ENCODE measurements around the gene SBNO2.

The SBNO2 gene

DNA sequence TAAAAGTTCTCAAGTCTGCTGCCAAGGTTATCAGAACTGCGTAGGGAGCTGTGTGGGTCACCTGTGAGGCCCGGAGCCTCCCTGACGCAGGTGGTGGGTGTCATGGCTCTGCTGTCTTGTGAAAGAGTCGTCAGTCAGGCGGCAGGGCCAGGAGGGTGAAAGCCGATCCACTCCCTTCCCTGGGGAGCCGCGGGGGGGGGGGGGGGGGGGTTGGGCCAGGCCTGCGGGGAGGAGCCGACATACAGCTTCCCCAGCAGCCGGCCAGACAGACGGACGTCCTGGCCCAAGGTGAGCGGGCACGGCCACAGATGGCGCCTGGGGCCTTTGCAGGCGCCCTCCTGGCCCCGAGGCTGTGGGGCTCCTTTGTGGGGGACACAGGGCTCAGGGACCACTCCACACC lies 12.4 kb downstream of the SBNO2 start:
- Histone ChIP-seq H4K20me1 (ENCODE audit: insufficient read depth) (no peaks in the 10 kb centered on the region), H3K4me2 (no peak overlapping the region), H3K27me3 (ENCODE audit: insufficient read depth, low read depth) (no peaks in the 10 kb centered on the region), H3K9ac (no peak overlapping the region), H3K36me3 (ENCODE audit: insufficient read depth) (no peaks in the 10 kb centered on the region), H3K4me3 (IDR thresholded peaks at IDR 0.05; ENCODE audit: insufficient read depth, low read depth, low read length) (no peak overlapping the region), H2AFZ (ENCODE audit: low read depth) (no peak overlapping the region), H3K27ac (no peak overlapping the region), H3K79me2 (ENCODE audit: insufficient read depth, low read depth) (no peaks in the 10 kb centered on the region), H3K4me1 (ENCODE audit: low read depth, poor library complexity, severe bottlenecking) (no peaks in the 10 kb centered on the region)
- TF ChIP-seq, protein P1, sequence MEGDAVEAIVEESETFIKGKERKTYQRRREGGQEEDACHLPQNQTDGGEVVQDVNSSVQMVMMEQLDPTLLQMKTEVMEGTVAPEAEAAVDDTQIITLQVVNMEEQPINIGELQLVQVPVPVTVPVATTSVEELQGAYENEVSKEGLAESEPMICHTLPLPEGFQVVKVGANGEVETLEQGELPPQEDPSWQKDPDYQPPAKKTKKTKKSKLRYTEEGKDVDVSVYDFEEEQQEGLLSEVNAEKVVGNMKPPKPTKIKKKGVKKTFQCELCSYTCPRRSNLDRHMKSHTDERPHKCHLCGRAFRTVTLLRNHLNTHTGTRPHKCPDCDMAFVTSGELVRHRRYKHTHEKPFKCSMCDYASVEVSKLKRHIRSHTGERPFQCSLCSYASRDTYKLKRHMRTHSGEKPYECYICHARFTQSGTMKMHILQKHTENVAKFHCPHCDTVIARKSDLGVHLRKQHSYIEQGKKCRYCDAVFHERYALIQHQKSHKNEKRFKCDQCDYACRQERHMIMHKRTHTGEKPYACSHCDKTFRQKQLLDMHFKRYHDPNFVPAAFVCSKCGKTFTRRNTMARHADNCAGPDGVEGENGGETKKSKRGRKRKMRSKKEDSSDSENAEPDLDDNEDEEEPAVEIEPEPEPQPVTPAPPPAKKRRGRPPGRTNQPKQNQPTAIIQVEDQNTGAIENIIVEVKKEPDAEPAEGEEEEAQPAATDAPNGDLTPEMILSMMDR (conservative IDR thresholded peaks at IDR 0.05; ENCODE audit: low read depth, low read length) = no peak

DNA sequence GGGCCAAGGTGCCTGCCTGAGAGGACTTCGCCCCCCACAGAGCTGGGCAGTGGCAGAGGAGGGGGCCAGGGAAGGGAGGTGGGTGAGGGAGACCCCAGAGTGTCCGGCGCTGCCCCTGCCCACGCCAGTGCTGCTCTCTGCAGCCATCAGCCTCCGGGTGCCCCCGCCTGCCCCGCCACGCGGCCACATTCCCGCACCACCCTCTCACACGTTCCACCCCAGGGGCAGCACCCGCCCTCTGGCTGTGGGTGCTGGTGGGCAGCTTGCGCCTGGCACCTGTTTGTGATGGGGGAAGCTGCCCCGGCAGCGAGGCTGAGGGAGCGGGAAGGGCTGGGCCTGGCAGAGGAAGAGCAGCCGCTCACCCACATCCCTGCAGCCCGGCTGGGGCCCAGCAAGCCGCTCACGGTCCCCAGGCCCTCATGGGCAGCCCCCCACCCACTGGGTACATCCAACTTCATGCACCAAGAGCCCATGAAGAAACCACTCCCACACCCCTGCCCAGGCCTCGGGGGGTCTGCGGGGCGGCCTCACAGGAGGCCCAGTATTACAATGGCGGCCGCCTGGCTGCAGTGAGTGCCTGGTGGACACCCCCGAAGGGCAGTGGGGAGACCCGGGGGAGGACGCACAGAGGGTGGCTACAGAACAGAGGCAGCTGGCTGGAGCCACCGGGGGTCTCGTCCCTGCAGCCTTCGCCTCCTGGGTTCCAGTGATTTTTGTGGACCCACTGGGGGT lies 14.0 kb downstream of the SBNO2 start:
- no peak overlapping the region for H2AFZ ChIP-seq (ENCODE audit: low read depth)
- TF ChIP-seq, protein P1 (conservative IDR thresholded peaks at IDR 0.05; ENCODE audit: low read depth, low read length) = no peak
- no peaks in the 10 kb centered on the region for H3K27me3 ChIP-seq (ENCODE audit: insufficient read depth, low read depth)
- H3K79me2 ChIP-seq (ENCODE audit: insufficient read depth, low read depth) = no peaks in the 10 kb centered on the region
- no peak overlapping the region for H3K27ac ChIP-seq
- no peaks in the 10 kb centered on the region for H3K36me3 ChIP-seq (ENCODE audit: insufficient read depth)
- no peak overlapping the region for H3K4me3 ChIP-seq (IDR thresholded peaks at IDR 0.05; ENCODE audit: insufficient read depth, low read depth, low read length)
- H3K4me2 ChIP-seq = no peak overlapping the region
- no peaks in the 10 kb centered on the region for H4K20me1 ChIP-seq (ENCODE audit: insufficient read depth)
- H3K4me1 ChIP-seq (ENCODE audit: low read depth, poor library complexity, severe bottlenecking) = no peaks in the 10 kb centered on the region
- no peak overlapping the region for H3K9ac ChIP-seq

DNA sequence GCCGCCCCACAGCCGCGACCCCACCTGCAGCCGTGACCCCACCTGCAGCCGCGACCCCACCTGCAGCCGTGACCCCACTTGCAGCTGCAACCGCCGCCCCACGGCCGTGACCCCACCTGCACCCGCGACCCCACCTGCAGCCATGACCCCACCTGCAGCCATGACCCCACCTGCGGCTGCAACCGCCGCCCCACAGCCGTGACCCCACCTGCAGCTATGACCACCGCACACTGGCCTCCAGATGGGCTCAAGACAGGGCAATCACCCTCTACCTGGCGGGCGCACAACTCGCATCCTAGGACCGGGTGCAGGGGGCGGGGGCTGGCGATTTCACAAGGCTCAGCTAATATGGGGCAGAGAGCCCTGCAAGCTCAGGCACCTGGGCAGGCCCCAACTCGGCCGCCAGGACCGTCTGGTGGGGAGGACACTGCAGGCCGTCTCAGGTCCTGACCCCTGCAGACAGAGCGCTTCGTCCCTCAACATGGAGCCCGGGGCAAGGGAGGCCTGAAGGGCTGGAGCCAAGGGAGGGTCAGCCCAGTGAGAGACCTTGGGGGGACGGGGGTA lies 15.1 kb downstream of the SBNO2 start:
- Histone ChIP-seq H3K4me3 (IDR thresholded peaks at IDR 0.05; ENCODE audit: insufficient read depth, low read depth, low read length) (no peak overlapping the region), H2AFZ (ENCODE audit: low read depth) (no peak overlapping the region), H3K27me3 (ENCODE audit: insufficient read depth, low read depth) (no peaks in the 10 kb centered on the region), H3K4me2 (no peak overlapping the region), H3K9ac (no peak overlapping the region), H3K4me1 (ENCODE audit: low read depth, poor library complexity, severe bottlenecking) (no peaks in the 10 kb centered on the region), H4K20me1 (ENCODE audit: insufficient read depth) (no peaks in the 10 kb centered on the region), H3K27ac (no peak overlapping the region), H3K79me2 (ENCODE audit: insufficient read depth, low read depth) (no peaks in the 10 kb centered on the region), H3K36me3 (ENCODE audit: insufficient read depth) (no peaks in the 10 kb centered on the region)
- TF ChIP-seq, protein P1 (conservative IDR thresholded peaks at IDR 0.05; ENCODE audit: low read depth, low read length) = no peak

DNA sequence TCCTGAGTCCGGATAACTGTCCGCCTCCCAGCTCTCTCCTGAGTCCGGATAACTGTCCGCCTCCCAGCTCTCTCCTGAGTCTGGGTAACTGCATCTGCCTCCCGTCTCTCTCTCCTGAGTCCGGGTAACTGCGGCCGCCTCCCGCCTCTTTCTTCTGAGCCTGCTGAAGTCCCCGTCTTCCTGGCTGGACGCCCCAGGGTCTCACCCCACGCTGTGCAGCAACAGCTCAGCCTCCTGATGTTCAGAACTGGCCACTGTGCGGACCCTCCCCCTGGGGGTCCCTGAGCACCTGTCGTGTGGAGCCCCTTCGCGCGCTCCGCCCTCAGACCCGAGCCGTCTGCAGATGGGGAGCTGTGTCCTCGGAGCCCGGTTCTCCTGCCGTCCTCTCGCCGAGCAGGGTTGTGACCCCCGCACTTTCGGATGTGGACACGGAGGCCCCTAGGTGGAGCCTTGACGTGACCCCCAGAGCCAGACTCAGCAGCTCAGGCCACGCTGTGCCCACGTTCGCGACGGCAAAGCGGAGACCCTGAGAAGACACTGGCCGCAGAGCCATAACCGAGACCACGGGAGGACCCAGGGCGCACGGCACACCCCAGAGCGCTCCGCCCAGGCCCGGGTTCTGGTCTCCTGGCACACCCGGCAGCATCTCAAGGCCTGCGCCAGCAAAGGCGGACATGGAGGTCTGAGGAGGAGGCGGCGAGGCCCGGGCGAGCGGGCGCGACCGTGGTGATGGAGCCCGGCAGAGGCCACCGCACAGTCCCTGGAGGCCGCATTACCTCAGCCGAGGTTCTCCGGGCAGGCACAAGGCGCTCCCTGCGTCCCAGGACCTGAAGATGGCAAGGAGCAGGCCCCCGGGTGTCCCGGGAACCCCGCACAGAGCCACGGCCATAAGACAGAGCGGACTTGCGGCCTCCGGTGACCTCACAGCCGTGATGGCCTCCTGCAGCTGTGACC lies 15.9 kb downstream of the SBNO2 start:
- no peak overlapping the region for H3K4me3 ChIP-seq (IDR thresholded peaks at IDR 0.05; ENCODE audit: insufficient read depth, low read depth, low read length)
- TF ChIP-seq, protein P1 (conservative IDR thresholded peaks at IDR 0.05; ENCODE audit: low read depth, low read length) = no peak
- H3K27me3 ChIP-seq (ENCODE audit: insufficient read depth, low read depth) = no peaks in the 10 kb centered on the region
- H4K20me1 ChIP-seq (ENCODE audit: insufficient read depth) = no peaks in the 10 kb centered on the region
- no peaks in the 10 kb centered on the region for H3K79me2 ChIP-seq (ENCODE audit: insufficient read depth, low read depth)
- H3K9ac ChIP-seq = no peak overlapping the region
- no peaks in the 10 kb centered on the region for H3K36me3 ChIP-seq (ENCODE audit: insufficient read depth)
- no peak overlapping the region for H3K4me2 ChIP-seq
- H2AFZ ChIP-seq (ENCODE audit: low read depth) = no peak overlapping the region
- no peak overlapping the region for H3K27ac ChIP-seq
- no peaks in the 10 kb centered on the region for H3K4me1 ChIP-seq (ENCODE audit: low read depth, poor library complexity, severe bottlenecking)

Data from KMS-11 (cell line).